ENCODE measurements around the gene TTC9B.
"Not testable (repeated sequence)": the region's sequence is repeated elsewhere in the genome, so short reads cannot be mapped to it uniquely, and the experiment has no call there.

Gene TTC9B

DNA sequence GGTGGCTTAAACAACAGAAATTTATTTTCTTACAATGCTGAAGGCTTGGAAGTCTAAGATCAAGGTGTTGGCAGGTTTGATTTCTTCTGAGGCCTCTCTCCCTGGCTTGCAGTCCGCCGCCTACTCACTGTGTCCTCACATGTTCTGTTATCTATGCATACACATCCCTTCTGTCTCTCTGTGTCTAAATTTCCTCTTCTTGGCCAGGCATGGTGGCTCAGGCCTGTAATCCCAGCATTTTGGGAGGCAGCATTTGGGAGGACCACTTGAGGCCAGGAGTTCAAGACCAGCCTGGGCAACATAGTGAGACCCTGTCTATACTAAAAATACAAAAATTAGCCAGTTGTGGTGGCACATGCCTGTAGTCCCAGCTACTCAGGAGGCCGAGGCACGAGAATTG is 46.9 kb downstream of the TTC9B start:
- 93% methylated on average over 4 of the region's 4 CpGs for WGBS (ENCODE audit: insufficient coverage)
- POLR2A ChIA-PET; H3K4me1 ChIP-seq (ENCODE audit: control extremely low read depth in 1 of 4, control insufficient read depth in 4 of 4, insufficient read depth in 4 of 4, low read length in 3 of 4); H3K36me3 ChIP-seq (ENCODE audit: control insufficient read depth in 4 of 4, insufficient read depth in 4 of 4, low read length in 3 of 4); H3K9me3 ChIP-seq (ENCODE audit: control extremely low read depth in 1 of 5, control insufficient read depth in 4 of 5, insufficient read depth in 2 of 5, low read depth in 1 of 5, low read length in 4 of 5); DNase-seq; H3K4me3 ChIP-seq (ENCODE audit: control insufficient read depth in 1 of 7, extremely low read depth in 1 of 7, insufficient read depth in 4 of 7, low read depth in 2 of 7, low read length in 6 of 7); H3K27ac ChIP-seq (ENCODE audit: insufficient read depth in 1 of 2, low read depth in 1 of 2, low read length in 2 of 2, poor library complexity in 1 of 2, severe bottlenecking in 2 of 2); H3K27me3 ChIP-seq (replicated peaks in 2 of 5; ENCODE audit: control insufficient read depth in 4 of 5, insufficient read depth in 5 of 5, low read length in 4 of 5): not testable (repeated sequence)
- CTCF ChIA-PET: interaction anchor here (0.9 to 1.4 kb wide), 2 partner anchors 31 to 32 kb away, joined by 3 to 7 read pairs; no protein-coding TSS in a partner anchor

- CTCF ChIA-PET: interaction anchor here (0.9 kb wide), 1 partner anchor 31 kb away, joined by 3 read pairs; no protein-coding TSS in a partner anchor
- H3K9me3 ChIP-seq (ENCODE audit: control extremely low read depth in 1 of 5, control insufficient read depth in 4 of 5, insufficient read depth in 2 of 5, low read depth in 1 of 5, low read length in 4 of 5); H3K27ac ChIP-seq (ENCODE audit: insufficient read depth in 1 of 2, low read depth in 1 of 2, low read length in 2 of 2, poor library complexity in 1 of 2, severe bottlenecking in 2 of 2); H3K4me1 ChIP-seq (ENCODE audit: control extremely low read depth in 1 of 4, control insufficient read depth in 4 of 4, insufficient read depth in 4 of 4, low read length in 3 of 4); H3K4me3 ChIP-seq (ENCODE audit: control insufficient read depth in 1 of 7, extremely low read depth in 1 of 7, insufficient read depth in 4 of 7, low read depth in 2 of 7, low read length in 6 of 7); H3K36me3 ChIP-seq (ENCODE audit: control insufficient read depth in 4 of 4, insufficient read depth in 4 of 4, low read length in 3 of 4); DNase-seq; POLR2A ChIA-PET; H3K27me3 ChIP-seq (replicated peaks in 2 of 5; ENCODE audit: control insufficient read depth in 4 of 5, insufficient read depth in 5 of 5, low read length in 4 of 5): not testable (repeated sequence)
- 92% methylated on average over 16 of the region's 39 CpGs for WGBS (ENCODE audit: insufficient coverage)
Measured at GRCh38 chr19:40170303-40170989, 47.7 kb downstream of the TTC9B start.

GRCh38 chr19:40169482-40170302 is 48.5 kb downstream of the TTC9B start:
- CTCF ChIA-PET: interaction anchor here (0.9 kb wide), 1 partner anchor 12 kb away, joined by 3 read pairs; no protein-coding TSS in a partner anchor

More at GRCh38 chr19:40169482-40170302, 48.5 kb downstream of the TTC9B start:
- DNase-seq; H3K36me3 ChIP-seq (ENCODE audit: control insufficient read depth in 4 of 4, insufficient read depth in 4 of 4, low read length in 3 of 4); H3K9me3 ChIP-seq (ENCODE audit: control extremely low read depth in 1 of 5, control insufficient read depth in 4 of 5, insufficient read depth in 2 of 5, low read depth in 1 of 5, low read length in 4 of 5); H3K4me1 ChIP-seq (ENCODE audit: control extremely low read depth in 1 of 4, control insufficient read depth in 4 of 4, insufficient read depth in 4 of 4, low read length in 3 of 4); H3K4me3 ChIP-seq (ENCODE audit: control insufficient read depth in 1 of 7, extremely low read depth in 1 of 7, insufficient read depth in 4 of 7, low read depth in 2 of 7, low read length in 6 of 7); H3K27ac ChIP-seq (ENCODE audit: insufficient read depth in 1 of 2, low read depth in 1 of 2, low read length in 2 of 2, poor library complexity in 1 of 2, severe bottlenecking in 2 of 2); POLR2A ChIA-PET; H3K27me3 ChIP-seq (replicated peaks in 2 of 5; ENCODE audit: control insufficient read depth in 4 of 5, insufficient read depth in 5 of 5, low read length in 4 of 5): not testable (repeated sequence)
- 93% methylated on average over 15 of the region's 30 CpGs for WGBS (ENCODE audit: insufficient coverage)
